Neural progenitor cell (in vitro differentiated cells): ENCODE measurements around the gene MARCO.

ENCODE experiments used
- EZH2 ChIP-seq: fragments of 200-600 bp; sonication (generic); IDR thresholded peaks from 2 replicates; pipeline ENCODE4 v1.6.1; 2017; ENCODE audit warnings: antibody characterized with exemption, mild to moderate bottlenecking, moderate library complexity
- TF ChIP-seq, protein P1 (sequence below): fragments of 200-600 bp; sonication (generic); IDR thresholded peaks from 2 replicates; pipeline ENCODE4 v1.5.1; 2017; ENCODE audit warnings: antibody characterized with exemption, mild to moderate bottlenecking

DNA sequence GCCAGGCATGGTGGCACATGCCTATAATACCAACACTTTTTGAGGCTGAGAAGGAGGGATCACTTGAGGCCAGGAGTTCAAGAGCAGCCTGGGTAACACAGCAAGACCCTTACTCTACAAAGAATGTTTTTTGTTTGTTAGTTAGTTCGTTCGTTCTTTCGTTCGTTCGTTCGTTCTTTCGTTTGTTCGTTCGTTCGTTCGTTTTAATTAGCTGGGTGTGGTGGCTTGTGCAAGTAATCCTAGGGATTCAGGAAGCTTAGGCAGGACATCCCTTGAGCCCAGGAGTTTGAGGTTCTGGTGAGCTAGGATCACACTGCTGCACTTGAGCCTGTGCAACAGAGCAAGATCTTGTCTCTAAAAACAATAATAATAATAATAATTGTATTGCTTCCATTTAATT lies 98.7 kb downstream of the MARCO start:
- no peak for TF ChIP-seq EZH2
- TF ChIP-seq, protein P1, sequence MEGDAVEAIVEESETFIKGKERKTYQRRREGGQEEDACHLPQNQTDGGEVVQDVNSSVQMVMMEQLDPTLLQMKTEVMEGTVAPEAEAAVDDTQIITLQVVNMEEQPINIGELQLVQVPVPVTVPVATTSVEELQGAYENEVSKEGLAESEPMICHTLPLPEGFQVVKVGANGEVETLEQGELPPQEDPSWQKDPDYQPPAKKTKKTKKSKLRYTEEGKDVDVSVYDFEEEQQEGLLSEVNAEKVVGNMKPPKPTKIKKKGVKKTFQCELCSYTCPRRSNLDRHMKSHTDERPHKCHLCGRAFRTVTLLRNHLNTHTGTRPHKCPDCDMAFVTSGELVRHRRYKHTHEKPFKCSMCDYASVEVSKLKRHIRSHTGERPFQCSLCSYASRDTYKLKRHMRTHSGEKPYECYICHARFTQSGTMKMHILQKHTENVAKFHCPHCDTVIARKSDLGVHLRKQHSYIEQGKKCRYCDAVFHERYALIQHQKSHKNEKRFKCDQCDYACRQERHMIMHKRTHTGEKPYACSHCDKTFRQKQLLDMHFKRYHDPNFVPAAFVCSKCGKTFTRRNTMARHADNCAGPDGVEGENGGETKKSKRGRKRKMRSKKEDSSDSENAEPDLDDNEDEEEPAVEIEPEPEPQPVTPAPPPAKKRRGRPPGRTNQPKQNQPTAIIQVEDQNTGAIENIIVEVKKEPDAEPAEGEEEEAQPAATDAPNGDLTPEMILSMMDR: no peak
